ENCODE results near the gene CHRNA4.
"Not testable (repeated sequence)": the region's sequence is repeated elsewhere in the genome, so short reads cannot be mapped to it uniquely, and the experiment has no call there.

CHRNA4 gene

DNA sequence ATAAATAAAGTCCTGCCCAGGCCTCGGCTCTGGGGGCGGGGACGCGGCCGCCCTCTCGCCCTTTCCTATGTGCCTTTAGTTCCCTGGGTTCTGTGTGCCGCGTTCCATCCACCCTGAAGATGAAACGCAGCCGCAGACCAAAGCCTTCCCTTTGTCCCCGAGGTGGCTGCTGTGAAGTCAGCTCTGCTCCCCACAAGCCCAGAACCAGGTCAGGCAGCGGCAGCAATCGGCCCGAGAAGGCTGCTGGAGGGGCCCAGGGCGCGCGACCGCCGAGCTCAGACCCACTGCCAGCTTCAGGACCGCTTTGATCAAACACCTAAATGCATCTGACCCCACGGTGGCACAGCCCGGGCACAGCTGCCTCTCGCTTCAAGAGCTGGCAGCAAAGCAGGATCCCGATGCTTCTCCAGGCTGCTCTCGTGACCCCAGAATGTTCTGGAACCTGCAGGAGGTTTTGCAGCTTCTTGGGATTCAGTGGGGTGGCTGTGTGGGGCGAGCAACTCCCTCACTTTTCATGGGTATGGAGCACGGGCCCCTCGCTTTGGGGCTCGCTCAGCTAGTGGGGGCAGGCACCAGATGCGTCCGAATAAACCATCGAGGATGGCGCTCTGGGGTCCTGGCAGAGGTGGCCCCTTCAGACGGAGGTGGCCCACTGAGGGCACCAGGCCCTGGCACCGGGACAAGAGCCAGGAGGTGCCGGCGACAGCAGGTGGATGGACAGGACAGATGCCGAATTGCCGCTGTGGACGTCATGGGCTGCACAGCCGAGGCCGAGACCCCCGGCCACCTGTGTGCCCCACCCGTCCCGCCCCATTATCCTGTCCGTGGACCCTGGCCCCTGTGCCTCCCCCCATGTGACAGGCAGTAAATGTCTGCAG, 13.0 kb downstream of the CHRNA4 start:
- DNase-seq = no peak

DNA sequence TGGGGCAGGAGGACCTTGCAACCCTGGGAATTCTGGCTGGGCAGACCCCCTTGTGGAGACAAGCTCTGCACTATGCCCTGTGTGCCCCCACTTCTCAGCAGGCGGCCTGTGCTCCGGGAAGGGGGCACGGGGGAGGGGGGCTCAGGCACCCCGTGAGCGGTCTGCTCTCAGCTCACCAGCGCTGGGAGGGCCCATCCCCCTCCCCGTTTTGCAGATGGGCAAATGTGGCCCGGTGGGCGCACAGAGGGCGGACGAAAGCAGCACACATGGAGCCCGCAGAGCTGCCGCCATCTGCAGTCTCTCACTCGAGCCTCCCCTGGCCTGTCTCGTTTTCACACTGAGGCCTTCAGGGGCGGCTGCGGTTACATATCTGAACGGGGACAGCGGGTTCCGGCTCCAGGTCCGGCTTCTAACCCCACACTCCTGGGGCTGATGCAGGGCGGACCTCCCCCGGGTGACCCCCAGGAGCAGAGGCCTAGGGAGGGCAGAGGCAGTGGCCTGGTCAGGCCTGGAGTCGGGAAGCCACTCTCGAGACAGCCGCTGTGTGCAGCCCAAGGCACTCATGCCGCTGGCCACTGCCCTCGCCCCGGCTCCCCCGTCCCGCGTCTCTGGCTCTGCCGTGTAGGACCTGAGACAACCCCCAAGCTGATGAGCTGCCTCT, 13.9 kb downstream of the CHRNA4 start:
- DNase-seq = no peak

DNA sequence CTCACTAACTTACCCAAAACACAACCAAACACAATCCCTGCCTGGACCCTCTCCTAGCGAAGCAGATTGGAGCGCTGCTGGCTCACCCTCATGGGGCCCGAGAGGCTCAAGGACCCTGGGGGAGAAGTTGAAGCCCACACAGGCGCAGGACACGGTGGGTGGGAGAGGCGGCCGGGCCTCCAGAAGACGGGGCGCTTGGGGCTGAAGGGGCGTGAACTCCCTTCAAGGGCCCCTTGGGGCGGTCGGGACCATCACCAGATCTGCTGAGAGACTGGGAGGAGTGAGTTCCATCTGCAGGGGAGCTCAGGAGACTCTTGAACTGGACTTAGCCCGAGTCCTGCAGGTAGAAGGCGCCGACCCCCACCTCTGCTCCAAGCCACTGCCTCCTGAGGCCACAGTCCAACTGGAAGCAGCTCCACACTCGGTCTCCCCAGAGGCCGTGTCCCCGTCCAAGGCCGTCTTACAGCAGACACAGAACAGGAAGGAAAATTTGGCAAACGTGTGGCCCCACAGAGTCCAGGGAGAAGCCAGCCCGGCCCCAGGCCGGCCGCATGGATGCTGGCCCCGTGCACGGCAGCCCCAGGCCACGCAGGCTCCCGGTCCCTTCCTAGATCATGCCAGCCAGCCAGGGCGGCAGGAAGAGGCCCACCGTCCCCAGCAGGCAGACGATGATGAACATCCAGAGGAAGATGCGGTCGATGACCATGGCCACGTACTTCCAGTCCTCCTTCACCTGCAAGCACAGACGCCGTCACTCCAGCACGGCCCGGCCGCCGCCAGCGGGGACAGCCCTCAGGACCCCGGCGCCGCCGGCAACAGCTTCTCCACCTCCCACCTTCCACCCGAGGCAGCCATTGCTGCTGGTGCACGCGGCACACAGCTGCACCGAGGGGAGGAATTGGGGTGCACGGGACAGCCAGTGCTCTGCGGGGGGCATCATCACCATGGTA, 14.7 kb downstream of the CHRNA4 start:
- DNase-seq = no peak

DNA sequence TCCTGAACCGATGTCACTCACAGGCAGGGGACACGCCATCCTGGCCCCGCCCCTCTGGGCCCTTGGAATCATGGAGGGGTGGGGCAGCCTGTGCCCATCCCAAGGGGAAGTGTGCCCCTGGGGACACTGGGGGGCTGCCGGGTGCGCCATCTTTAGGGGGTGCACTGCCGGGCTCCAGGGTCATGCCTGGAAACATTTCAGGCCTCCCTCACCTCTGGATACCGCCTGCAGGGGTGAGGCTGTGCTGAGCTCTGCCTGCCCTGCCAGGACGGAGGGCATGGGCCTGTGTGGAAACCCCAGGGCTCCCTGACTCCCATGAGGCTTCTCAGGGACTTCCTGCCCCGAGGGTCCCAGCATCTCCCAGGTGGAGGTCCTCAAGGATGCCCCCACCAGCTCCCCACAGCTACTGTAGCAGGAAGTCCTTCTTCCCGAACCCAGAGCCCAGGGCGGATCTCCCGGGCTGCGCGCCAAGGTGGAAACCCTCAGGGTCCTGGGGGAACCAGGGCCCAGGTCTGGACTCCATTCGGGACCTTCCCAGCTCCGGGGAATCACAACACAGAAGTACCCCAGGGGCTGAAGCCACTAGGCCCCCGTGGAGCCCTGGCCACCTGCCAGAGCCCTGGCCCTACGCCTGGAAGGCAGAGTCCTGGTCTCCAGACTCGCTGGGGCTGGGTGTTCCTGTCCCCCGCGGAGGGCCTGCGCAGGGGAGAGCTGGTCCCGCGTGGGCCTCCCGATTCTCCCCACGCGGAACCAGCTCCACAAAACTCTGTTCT, 15.6 kb downstream of the CHRNA4 start:
- no peak for DNase-seq

DNA sequence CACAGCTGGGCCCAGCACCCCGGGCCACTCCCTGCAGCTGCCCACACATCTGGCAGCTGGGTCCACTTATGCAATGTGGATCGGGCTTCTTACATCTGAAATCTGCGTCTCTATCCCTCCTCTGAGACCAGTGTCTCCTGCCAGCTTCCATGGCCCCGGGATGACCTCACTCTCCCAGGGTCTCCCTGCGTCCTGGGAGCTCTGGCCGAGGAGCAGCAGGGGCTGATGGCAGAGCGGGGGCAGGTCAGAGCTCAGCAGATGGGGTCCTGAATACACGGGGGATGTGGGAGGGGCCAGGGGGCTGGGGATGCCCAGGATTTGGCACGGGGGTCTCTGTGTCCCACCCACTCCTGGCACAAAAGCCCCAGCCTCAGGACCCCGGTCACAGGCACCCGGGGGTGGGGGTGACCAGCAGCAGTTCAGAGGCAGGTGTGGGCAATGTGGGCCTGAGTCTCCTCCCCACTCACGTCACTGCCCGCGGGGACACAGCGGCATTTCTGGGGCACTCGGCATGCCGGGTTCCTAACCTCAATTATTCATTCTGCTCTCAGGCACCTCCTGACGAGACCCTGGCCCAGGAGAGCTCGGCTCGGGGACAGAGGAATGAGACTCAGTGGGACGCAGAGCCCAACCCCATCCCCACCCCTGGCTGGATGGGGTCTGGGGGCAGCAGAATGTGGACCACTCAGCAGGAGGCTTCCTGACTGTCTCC, 16.4 kb downstream of the CHRNA4 start:
- no peak for DNase-seq

DNA sequence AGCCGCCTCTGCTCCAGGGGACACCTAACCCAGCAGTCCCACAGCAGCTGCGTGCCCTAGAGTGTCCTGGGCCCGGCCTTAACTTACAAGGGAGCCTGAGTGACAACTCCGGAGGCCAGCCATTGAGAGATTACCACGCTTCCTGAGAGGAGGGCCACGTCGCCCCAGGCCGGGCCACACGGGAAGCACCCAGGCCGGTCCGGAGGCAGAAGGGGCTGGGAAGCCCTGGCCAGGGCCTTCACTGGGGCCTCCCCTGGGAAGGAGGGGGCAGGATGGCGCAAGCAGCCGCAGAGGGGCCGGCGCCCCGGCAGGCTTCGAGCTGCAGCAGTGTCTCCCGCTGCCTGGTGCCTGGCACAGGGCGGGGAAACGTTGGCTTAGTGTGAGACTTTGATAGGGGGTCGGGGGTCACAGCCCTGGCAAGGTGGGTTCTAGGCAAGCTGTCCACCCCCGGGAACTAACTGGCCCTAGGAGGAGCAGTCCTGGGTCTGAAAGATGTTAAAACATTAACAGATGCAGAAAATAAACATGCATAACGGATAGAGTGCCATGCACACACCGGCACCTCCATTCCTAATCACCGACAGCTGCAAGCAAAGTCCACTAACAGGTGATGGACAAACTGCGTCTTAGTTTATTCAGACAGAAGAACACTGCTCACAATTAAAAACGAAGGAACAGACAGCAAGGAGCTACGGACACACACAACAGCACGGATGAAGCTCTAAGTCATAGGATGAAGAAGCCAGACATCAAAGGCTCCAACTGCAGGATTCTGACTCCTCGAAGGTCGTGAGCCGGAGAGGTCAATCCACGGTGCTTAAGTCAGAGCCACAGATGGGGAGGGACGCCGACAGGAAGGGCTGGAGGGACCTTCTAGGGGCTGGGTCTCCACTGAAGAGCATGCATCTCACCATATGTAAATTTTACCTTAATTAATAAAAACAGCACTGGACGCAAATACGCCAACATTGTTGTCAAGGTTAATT, 17.4 kb downstream of the CHRNA4 start:
- DNase-seq = no peak

DNA sequence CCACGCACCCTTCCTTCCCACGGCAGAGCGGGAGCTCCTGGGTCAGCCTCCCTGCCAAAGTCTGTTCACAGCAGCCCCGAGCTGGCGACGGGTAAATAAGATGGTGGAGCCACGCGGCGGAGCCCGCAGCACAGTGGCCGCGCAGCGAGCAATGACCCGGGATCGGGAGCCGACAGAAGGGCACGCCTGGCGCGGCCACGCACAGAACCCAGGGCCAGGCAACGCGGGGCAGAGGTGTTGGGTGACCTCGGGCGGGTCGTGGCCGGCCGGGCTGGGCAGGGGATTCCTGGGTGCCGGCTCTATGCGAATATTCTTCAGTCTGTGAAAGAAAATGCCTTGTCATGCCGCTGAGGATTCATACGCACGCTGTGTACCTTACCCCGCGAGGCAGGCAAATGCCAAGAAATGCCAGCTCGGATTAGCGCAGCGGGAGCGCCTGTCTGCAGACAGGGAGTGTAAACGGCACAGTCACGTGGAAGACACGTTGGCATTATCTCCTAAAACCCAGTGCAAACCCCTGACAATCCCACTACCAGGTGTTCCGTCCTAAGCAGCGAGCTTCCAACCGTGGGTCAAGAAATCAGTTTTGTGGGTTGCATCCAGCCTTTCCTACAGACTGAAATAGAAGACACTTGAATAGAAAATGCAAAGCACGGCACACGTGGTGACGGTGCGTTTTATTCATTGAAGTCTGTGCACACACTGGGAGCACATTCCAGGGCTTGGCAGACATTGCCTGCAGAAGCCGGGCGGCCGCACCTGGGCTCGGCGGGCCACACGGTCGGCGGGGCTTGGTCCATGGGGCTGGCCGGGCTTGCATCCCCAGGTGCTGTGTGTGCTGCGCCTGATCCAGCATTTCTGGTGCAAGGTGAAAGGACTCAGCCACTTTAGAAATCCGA, 18.3 kb downstream of the CHRNA4 start:
- no peak for DNase-seq

DNA sequence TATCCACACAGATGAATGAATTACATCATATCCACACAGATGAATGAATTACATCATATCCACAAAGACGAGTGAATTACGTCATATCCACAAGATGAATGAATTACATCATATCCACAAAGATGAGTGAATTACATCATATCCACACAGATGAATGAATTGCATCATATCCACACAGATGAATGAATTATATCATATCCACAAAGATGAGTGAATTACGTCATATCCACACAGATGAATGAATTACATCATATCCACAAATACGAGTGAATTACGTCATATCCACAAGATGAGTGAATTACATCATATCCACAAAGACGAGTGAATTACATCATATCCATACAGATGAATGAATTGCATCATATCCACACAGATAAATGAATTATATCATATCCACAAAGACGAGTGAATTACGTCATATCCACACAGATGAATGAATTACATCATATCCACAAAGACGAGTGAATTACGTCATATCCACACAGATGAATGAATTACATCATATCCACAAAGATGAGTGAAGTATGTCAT, 20.9 kb downstream of the CHRNA4 start:
- DNase-seq = not testable (repeated sequence)

DNA sequence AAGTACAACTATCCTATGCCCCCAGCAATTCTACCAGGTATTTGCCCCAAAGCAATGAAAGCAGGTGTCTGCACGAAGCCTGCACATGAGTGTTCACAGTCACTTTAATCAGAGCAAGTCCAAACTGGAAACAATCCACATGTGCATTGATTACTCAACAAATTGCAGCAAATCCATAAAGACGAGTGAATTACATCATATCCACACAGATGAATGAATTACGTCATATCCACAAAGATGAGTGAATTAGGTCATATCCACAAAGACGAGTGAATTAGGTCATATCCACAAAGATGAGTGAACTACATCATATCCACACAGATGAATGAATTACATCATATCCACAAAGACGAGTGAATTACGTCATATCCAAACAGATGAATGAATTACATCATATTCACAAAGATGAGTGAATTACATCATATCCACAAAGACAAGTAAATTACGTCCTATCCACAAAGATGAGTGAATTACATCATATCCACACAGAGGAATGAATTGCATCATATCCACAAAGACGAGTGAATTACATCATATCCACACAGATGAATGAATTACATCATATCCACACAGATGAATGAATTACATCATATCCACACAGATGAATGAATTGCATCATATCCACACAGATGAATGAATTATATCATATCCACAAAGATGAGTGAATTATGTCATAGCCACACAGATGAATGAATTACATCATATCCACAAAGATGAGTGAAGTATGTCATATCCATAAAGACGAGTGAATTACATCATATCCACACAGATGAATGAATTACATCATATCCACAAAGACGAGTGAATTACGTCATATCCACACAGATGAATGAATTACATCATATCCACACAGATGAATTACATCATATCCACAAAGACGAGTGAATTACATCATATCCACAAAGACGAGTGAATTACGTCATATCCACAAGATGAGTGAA, 21.7 kb downstream of the CHRNA4 start:
- DNase-seq = not testable (repeated sequence)

DNA sequence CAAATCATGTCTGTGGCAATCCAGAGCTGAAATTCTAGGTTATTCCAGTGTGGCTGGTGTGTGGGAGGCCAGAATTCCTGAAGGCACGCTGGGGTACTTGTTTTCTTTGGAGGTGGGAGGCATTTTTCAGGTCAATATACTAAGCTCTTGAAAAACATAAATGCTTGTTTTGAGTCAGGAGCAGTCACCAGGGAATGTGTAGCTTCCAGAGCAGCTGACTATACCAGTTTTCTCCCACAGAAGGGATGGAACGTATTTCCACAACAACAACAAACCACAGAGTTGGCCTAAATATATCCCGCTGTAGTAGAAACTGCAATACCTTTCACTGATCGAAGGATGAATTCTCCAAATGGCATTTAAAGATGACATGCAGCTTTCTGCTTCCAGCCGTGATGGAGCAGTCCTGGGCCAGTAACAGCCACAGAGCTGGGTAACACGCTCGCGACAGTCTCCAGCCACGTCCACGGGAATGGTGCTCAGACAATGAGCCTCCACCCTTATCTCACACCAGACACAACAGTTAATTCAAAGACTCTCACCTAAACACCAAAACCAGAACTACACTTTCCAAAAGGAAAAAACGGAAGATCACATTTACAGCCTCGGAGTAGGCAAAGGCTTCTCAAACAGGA, 23.2 kb downstream of the CHRNA4 start:
- no peak for DNase-seq

DNA sequence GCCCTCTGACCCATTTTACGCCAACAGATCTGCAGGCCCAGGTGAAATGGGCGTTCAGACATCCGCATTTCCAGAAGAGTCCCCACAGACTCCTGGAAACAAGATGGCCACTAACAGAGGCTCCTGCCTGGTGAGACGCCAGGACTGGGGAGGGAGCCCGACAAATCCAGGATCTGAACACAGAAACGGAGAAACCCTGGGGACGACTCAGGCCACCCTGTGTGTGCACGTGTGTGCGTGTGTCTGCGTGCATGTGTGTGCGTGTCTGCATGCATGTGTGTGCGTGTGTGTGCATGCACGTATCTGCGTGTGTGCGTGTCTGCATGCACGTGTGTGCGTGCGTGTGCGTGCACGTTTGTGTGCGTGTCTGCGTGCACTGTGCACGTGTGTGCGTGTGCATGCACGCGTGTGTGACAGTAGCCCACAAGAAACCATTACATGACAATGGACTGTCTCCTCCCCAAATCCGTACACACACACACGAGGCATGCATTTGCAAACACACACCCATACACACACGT, 24.9 kb downstream of the CHRNA4 start:
- DNase-seq = no peak

DNA sequence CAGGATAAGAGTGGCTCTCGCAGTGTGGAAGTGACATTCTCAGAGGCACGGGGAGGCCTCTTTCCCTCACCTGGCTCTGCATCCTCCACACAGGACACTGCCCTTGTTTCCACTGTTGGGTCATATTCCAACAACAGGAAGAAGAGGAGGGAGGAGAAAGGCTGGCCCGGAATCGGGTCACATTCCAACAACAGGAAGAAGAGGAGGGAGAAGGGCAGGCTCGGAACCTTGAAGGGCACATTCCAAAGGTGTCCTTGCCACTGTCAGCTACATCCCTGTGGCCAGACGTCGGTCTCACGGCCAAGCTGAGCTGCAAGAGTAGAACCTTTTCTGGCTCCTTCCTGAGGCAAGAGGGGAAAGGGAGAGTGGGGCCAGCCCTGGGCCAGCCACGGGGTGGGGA, 25.4 kb downstream of the CHRNA4 start:
- DNase-seq = no peak

DNA sequence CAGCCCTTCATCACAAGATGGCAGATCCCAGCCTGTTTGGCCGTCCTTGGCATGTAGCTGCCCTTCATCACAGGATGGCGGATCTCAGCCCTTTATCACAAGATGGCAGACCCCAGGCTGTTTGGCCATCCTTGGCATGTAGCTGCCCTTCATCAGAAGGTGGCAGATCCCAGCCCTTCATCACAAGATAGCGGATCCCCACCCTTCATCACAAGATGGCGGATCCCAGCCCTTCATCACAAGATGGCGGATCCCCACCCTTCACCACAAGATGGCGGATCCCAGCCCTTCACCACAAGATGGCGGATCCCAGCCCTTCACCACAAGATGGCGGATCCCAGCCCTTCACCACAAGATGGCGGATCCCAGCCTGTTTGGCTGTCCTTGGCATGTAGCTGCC, 26.1 kb downstream of the CHRNA4 start:
- not testable (repeated sequence) for DNase-seq

DNA sequence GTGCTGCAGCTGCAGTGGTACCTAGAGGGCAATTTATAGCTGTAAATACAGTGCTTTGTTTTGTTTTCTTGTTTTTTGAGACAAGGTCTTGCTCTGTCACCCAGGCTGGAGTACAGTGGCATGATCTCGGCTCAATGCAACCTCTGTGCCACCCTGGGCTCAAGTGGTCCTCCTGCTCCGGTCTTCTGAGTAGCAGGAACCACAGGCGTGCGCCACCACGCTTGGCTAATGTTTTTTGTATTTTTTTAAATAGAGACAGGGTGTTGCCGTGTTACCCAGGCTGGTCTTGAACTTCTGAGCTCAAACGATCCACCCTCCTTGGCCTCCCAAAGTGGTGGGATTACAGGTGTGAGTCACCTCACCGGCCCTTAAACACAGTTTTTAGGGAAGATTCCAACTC, 26.8 kb downstream of the CHRNA4 start:
- no peak for DNase-seq

DNA sequence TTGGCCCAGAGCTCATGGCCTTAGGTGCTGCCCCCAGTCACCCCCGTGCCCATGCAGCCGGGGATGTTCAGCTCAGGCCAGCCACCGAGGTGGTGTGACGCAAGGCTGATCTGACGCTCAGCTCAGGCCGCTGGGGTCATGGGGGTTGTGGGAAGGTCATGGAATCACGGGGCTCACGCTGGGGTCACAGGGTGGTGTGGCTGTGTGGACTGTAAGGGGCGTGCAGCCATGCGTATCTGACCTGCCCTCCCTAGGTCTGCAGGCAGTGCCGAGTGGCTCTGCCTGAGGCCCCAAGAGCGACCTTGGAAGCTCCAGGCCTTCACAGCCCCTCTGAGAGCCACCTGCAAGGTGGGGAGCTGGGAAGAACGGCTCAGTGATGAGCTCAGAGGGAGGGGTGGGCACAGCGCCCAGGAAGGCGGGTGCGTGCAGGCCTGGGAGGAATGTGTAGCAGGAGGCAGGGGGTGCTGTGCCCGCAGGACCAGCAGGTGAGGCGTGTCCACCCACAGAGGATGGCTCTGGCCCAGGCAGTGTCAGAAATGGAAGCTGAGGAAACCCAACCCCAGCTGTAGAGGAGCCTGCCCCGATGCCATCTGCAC, 27.8 kb downstream of the CHRNA4 start:
- DNase-seq = no peak

DNA sequence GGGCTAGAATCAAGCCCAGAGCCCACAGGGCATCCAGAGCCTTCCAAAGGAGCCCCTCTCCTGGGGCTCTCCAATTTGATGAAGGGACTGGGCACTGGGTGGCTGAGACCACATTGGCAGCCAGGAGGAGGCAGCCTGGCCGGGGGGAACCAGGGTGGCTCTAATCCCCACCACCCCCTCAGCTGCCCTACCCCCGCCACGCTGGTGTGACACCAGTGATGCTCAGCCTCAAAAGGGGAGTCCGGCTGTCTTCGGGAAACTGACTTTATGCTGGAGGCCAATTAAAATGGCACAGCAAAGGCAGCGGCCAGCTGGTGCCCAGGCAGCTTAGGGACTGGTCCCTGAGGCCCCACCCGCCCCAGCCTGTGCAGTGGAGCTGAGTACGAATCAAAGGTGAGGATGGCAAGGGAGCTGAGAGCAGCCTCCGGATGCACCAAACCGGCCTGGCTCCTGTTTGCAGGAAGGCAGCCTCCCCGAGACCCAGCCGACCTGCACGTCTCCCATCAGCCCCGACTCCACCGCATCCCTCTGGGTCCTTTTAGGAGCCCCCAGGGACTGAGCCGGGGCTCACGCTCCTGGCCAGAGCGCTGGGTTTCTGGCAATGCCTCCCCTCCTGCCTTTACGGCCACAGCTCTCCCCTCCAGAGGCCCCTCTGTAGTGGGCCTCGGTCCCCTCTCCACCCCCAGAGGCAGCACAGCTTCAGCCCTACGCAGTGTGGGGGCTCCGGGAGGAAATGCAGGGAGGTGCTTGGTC, 28.5 kb downstream of the CHRNA4 start:
- no peak for DNase-seq

All from NCI-H1436 treated with DMSO at 0.1 percent for 48 hours (cell line).